ENCODE results near the gene AKR1D1. TPM values are rescaled to one million over a fixed set of nuclear protein-coding genes. Genes with fewer than 3 reads are reported as not detected.
"Not testable (repeated sequence)": the region's sequence is repeated elsewhere in the genome, so short reads cannot be mapped to it uniquely, and the experiment has no call there.

The AKR1D1 gene
- total RNA-seq, 1 donor, result not detected

DNA sequence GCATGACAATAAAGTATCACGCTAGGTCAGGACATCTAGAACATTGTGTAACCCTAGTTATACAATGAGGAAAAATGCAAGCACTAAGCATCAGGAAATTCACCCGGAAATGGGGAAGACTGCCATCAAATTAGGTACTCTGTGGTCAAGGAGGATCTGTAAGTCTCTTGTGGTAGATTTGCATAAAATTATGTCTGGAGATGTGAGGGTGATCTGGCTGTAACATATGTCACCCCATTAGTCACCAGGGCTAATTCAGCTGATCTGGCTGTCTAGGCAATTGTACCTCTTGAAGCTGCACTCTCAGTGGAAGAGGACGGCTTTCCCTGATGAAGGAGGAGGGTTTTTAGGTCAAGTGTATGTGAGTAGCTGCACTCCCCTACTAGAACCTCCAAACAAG, 14.8 kb downstream of the AKR1D1 start:
- Histone ChIP-seq H3K4me3 (ENCODE audit: insufficient read depth, low read length) (no peak overlapping the region), H4K20me1 (ENCODE audit: insufficient read depth, low read length) (no peaks in the 10 kb centered on the region), H2AFZ (ENCODE audit: low read length) (no peak overlapping the region), H3K79me2 (ENCODE audit: insufficient read depth, low read length) (no peaks in the 10 kb centered on the region), H3K27ac (ENCODE audit: low read depth, low read length) (no peak overlapping the region), H3K4me2 (ENCODE audit: insufficient read depth, low read length) (no peak overlapping the region), H3K36me3 (ENCODE audit: insufficient read depth, low read length) (no peaks in the 10 kb centered on the region), H3K4me1 (ENCODE audit: insufficient read depth, low read length) (no peaks in the 10 kb centered on the region), H3K27me3 (ENCODE audit: insufficient read depth, low read length) (no peaks in the 10 kb centered on the region), H3K9me3 (ENCODE audit: low read depth, low read length) (no peaks in the 10 kb centered on the region)
- no peak for DNase-seq (ENCODE audit: insufficient read length, low spot score, missing footprints)
- TF ChIP-seq, protein P1, sequence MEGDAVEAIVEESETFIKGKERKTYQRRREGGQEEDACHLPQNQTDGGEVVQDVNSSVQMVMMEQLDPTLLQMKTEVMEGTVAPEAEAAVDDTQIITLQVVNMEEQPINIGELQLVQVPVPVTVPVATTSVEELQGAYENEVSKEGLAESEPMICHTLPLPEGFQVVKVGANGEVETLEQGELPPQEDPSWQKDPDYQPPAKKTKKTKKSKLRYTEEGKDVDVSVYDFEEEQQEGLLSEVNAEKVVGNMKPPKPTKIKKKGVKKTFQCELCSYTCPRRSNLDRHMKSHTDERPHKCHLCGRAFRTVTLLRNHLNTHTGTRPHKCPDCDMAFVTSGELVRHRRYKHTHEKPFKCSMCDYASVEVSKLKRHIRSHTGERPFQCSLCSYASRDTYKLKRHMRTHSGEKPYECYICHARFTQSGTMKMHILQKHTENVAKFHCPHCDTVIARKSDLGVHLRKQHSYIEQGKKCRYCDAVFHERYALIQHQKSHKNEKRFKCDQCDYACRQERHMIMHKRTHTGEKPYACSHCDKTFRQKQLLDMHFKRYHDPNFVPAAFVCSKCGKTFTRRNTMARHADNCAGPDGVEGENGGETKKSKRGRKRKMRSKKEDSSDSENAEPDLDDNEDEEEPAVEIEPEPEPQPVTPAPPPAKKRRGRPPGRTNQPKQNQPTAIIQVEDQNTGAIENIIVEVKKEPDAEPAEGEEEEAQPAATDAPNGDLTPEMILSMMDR (IDR thresholded peaks at IDR 0.05; ENCODE audit: extremely low read depth, low read depth, low read length), result no peak

DNA sequence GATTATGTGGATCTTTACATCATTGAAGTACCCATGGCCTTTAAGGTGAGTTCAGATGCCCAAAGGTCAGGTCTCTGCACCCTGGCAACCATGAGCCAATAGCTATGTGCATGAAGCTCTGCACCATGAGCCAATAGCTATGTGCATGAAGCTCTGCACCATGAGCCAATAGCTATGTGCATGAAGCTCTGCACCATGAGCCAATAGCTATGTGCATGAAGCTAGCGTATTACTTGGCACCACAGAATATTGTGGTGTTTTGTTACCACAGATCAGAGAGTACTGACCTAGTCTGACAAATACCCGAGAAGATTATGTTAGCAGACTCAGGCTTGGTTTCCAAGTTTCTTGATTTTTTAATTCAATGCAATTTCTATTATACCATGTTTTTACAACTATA, 15.6 kb downstream of the AKR1D1 start:
- not testable (repeated sequence) for H3K79me2 ChIP-seq (ENCODE audit: insufficient read depth, low read length); H3K4me1 ChIP-seq (ENCODE audit: insufficient read depth, low read length); H3K4me3 ChIP-seq (ENCODE audit: insufficient read depth, low read length); H3K27ac ChIP-seq (ENCODE audit: low read depth, low read length); H3K9me3 ChIP-seq (ENCODE audit: low read depth, low read length); H3K27me3 ChIP-seq (ENCODE audit: insufficient read depth, low read length); H3K4me2 ChIP-seq (ENCODE audit: insufficient read depth, low read length); H3K36me3 ChIP-seq (ENCODE audit: insufficient read depth, low read length); H2AFZ ChIP-seq (ENCODE audit: low read length); DNase-seq (ENCODE audit: insufficient read length, low spot score, missing footprints); H4K20me1 ChIP-seq (ENCODE audit: insufficient read depth, low read length)

DNA sequence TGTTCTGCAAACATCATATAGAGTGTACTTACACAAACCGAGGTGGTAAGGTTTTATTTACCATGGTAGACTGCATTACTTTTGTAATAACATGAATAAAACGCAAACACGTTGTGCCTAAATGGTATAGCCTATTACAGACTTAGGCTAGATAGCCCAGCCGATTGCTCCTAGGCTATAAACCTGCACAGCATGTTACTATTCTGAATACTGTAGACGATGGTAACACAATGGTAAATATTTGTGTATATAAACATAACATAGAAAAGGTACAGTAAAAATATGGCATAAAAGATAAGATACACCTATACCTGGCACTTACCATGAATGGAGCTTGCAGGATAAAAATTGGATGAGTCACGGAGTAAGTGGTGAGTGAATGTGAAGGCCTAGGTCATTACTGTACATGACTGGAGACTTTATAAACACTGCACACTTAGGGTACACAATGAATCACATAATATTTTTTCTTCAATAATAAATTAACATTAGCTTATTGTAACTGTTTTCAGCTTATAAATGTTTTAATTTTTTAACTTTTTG, 16.3 kb downstream of the AKR1D1 start:
- Histone ChIP-seq H3K27ac (ENCODE audit: low read depth, low read length) (no peak overlapping the region), H3K4me2 (ENCODE audit: insufficient read depth, low read length) (no peak overlapping the region), H3K27me3 (ENCODE audit: insufficient read depth, low read length) (no peaks in the 10 kb centered on the region), H2AFZ (ENCODE audit: low read length) (no peak overlapping the region), H3K79me2 (ENCODE audit: insufficient read depth, low read length) (no peaks in the 10 kb centered on the region), H4K20me1 (ENCODE audit: insufficient read depth, low read length) (no peaks in the 10 kb centered on the region), H3K4me1 (ENCODE audit: insufficient read depth, low read length) (no peaks in the 10 kb centered on the region), H3K4me3 (ENCODE audit: insufficient read depth, low read length) (no peak overlapping the region), H3K9me3 (ENCODE audit: low read depth, low read length) (no peaks in the 10 kb centered on the region), H3K36me3 (ENCODE audit: insufficient read depth, low read length) (no peaks in the 10 kb centered on the region)
- TF ChIP-seq, protein P1 (IDR thresholded peaks at IDR 0.05; ENCODE audit: extremely low read depth, low read depth, low read length), result no peak
- no peak for DNase-seq (ENCODE audit: insufficient read length, low spot score, missing footprints)

DNA sequence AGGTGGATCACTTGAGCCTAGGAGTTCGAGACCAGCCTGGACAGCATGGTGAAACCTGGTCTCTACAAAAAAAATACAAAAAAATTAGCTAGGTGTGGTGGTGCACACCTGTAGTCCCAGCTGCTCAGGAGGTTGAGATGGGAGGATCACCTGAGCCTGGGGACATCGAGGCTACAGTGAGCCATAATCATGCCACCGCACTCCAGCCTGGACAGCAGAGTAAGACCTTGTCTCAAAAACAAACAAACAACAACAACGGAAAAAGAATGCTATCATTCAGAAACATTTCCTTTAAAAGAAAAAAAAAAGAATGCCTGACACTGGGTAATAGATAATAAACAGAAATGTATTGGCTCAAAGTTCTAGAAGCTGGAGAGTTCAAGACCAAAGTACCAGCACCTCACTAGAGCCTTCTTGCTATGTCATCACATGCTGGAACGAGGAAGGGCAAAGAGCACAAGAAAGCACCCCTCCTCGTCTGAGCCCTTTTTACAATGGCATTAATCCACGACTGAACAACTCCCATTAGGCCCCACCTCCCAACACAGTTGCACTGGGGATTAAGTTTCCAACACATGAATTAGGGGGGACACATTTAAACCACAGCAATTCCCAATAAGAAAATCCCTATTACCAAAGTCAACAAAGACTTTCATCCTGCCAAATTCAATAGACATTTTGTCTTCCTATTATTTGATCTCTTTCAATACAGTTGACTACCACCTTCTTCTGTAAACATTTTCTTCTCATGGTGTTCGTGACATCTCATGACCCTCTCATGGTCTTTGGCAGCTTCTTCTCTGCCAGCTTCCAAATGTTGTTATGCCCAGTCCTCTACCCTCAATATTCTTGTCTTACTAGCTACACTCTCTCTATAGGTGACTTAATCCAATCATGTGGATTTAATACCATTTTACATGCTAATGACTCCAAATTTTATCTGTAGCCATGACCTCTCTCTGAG, 20.0 kb downstream of the AKR1D1 start:
- H3K4me3 ChIP-seq (ENCODE audit: insufficient read depth, low read length), result no peak overlapping the region
- no peaks in the 10 kb centered on the region for H3K27me3 ChIP-seq (ENCODE audit: insufficient read depth, low read length)
- no peak overlapping the region for H2AFZ ChIP-seq (ENCODE audit: low read length)
- no peaks in the 10 kb centered on the region for H3K79me2 ChIP-seq (ENCODE audit: insufficient read depth, low read length)
- no peaks in the 10 kb centered on the region for H3K9me3 ChIP-seq (ENCODE audit: low read depth, low read length)
- H3K36me3 ChIP-seq (ENCODE audit: insufficient read depth, low read length), result no peaks in the 10 kb centered on the region
- no peak for DNase-seq (ENCODE audit: insufficient read length, low spot score, missing footprints)
- no peaks in the 10 kb centered on the region for H3K4me1 ChIP-seq (ENCODE audit: insufficient read depth, low read length)
- TF ChIP-seq, protein P1 (IDR thresholded peaks at IDR 0.05; ENCODE audit: extremely low read depth, low read depth, low read length), result no peak
- H4K20me1 ChIP-seq (ENCODE audit: insufficient read depth, low read length), result no peaks in the 10 kb centered on the region
- no peak overlapping the region for H3K4me2 ChIP-seq (ENCODE audit: insufficient read depth, low read length)
- H3K27ac ChIP-seq (ENCODE audit: low read depth, low read length), result no peak overlapping the region
